K562 (cell line): Measurements from ENCODE around the gene RCC2. TPM values are rescaled to one million over a fixed set of nuclear protein-coding genes. Genes with fewer than 3 reads are reported as not detected.

Experiments
- ATF6 ChIP-seq: sonication (generic); formaldehyde crosslinking; IDR thresholded peaks from 2 replicates; pipeline ENCODE4 v1.4.0; 2020; ENCODE audit warnings: mild to moderate bottlenecking, missing genetic modification reagents
- BMI1 ChIP-seq: fragments of 150-350 bp; IDR thresholded peaks from 2 replicates; pipeline ENCODE4 v1.6.1; 2014; ENCODE audit warnings: low read length
- ETS1 ChIP-seq: conservative IDR thresholded peaks from 2 replicates; pipeline ENCODE4 v1.6.1; 2011; ENCODE audit warnings: low read depth, mild to moderate bottlenecking, low read length; ENCODE audit not compliant: control insufficient read depth
- OTX1 ChIP-seq: fragments of 450-650 bp; formaldehyde crosslinking; IDR thresholded peaks from 2 replicates; pipeline ENCODE4 v1.4.0; 2022; ENCODE audit warnings: mild to moderate bottlenecking
- POLR3A ChIP-seq: IDR thresholded peaks from 2 replicates; pipeline ENCODE4 v1.6.1; 2011; ENCODE audit warnings: borderline replicate concordance, mild to moderate bottlenecking, moderate library complexity; ENCODE audit not compliant: insufficient read length, insufficient read depth; ENCODE audit errors: extremely low read depth
- PRDM10 ChIP-seq: fragments of 450-650 bp; IDR thresholded peaks from 2 replicates; pipeline ENCODE4 v1.6.1; 2018; ENCODE audit not compliant: partially characterized antibody
- SP2 ChIP-seq: IDR thresholded peaks from 2 replicates; pipeline ENCODE4 v1.6.1; 2011; ENCODE audit warnings: mild to moderate bottlenecking, low read depth, low read length, moderate library complexity; ENCODE audit not compliant: poor library complexity, severe bottlenecking; ENCODE audit errors: extremely low read depth
- SPI1 ChIP-seq: IDR thresholded peaks from 2 replicates; pipeline ENCODE4 v1.6.1; 2011; ENCODE audit warnings: low read depth, low read length, control low read depth, borderline replicate concordance
- TBL1XR1 ChIP-seq, 2 experiments: IDR thresholded peaks; 2 replicates each; pipeline ENCODE4 v1.6.1; 2012; ENCODE audit warnings: improper control_type of control experiment in 2 of 2, low read length in 2 of 2, mild to moderate bottlenecking in 1 of 2
- TBP ChIP-seq: optimal IDR thresholded peaks from 2 replicates; pipeline ENCODE3; 2011; ENCODE audit warnings: low read depth, low read length, improper control_type of control experiment
- polyA plus RNA-seq, 8 experiments: library from polyadenylated mRNA; depleted of rRNA in 4 of 8; stranded (reverse) in 5 of 8; unstranded in 3 of 8; fragments of >200 nt; fragmentation: Nextera tagmentation in 2 of 8; fragmentation: Illumina TruSeq in 1 of 8; extraction: Ambion mirVana in 2 of 8; extraction: Trizol in 1 of 8; gene quantifications; 2 replicates each; pipeline versions ENCODE4 v1.2.1 to v1.2.3, GENCODE V29; 2011 to 2014; ENCODE audit warnings: inconsistent platforms in 1 of 8, missing spikeins in 1 of 8
- total RNA-seq, 7 experiments: library from RNA; depleted of rRNA in 6 of 7; stranded (reverse); fragments of >200 nt in 6 of 7; fragmentation: Illumina TruSeq in 2 of 7; extraction: Trizol in 2 of 7; gene quantifications; 2 replicates each; pipeline versions ENCODE4 v1.2.1 to v1.2.3, GENCODE V29; 2011 to 2021; ENCODE audit warnings: low replicate concordance in 1 of 7
- TF ChIP-seq, protein P1 (sequence below): fragments of 250-450 bp; sonication (Bioruptor Pico); IDR thresholded peaks from 2 replicates; pipeline ENCODE4 v1.5.0; 2020; ENCODE audit warnings: mild to moderate bottlenecking
- TF ChIP-seq, protein P2 (sequence below): fragments of 250-450 bp; sonication (Bioruptor Pico); IDR thresholded peaks from 2 replicates; pipeline ENCODE4 v1.4.0; 2020

The RCC2 gene
- total and polyA plus RNA-seq, 9 of the 15 experiments (the other 6 are each of a cell fraction or from before 2014, with no cell fraction given), result 31.8 to 292 (median 116) TPM

DNA sequence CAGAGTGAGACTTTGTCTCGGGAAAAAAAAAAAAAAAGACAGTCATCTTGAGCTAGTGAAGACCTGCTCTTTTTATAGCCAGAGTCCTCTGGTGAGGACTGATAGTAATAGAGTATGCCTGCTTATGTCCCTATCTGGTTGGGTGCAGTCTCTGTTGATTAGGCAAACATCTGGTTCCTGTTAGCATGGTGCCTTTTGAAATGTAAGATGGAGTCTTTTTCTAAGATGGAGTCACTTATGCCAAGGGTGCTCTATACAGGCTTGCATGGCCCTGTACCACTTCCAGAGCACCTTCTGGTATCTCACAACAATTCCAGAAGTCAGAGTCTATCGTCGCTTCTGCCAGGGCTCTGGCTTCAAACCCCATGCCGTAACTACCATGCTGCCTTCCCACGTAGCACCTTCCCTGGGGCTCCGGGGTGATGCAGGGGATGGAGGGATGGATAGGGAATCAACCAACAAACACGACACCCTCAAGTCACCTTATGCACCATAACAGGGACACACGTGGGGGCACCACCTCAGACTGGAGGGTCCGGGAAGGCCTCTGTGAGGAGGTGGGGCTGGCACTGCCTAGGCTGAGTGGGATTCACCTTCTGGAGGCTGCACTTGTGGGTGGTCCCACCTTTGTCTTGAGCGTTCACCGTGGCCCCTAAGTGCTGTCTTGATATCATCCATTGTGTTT, 79.1 kb downstream of the RCC2 start (continued):
- TF ChIP-seq POLR3A (peak; percentile 7), SP2 (no peak), PRDM10 (no peak), ATF6 (CRISPR knock-in tag) (no peak), ETS1 (no peak), BMI1 (no peak), SPI1 (no peak), TBP (no peak), TBL1XR1 (IDR thresholded peaks at IDR 0.05; ENCODE audit: low read length in 2 of 2) (peak in 1 of 2 experiments; percentile 62; a peak in 2 of 4 replicates), OTX1 (CRISPR knock-in tag) (0 out of 2 replicates have a peak, but pooled peaks have one; percentile 67)
- TF ChIP-seq, protein P1, sequence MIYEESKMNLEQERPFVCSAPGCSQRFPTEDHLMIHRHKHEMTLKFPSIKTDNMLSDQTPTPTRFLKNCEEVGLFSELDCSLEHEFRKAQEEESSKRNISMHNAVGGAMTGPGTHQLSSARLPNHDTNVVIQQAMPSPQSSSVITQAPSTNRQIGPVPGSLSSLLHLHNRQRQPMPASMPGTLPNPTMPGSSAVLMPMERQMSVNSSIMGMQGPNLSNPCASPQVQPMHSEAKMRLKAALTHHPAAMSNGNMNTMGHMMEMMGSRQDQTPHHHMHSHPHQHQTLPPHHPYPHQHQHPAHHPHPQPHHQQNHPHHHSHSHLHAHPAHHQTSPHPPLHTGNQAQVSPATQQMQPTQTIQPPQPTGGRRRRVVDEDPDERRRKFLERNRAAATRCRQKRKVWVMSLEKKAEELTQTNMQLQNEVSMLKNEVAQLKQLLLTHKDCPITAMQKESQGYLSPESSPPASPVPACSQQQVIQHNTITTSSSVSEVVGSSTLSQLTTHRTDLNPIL (CRISPR knock-in tag), result peak; percentile 90
- TF ChIP-seq, protein P2, sequence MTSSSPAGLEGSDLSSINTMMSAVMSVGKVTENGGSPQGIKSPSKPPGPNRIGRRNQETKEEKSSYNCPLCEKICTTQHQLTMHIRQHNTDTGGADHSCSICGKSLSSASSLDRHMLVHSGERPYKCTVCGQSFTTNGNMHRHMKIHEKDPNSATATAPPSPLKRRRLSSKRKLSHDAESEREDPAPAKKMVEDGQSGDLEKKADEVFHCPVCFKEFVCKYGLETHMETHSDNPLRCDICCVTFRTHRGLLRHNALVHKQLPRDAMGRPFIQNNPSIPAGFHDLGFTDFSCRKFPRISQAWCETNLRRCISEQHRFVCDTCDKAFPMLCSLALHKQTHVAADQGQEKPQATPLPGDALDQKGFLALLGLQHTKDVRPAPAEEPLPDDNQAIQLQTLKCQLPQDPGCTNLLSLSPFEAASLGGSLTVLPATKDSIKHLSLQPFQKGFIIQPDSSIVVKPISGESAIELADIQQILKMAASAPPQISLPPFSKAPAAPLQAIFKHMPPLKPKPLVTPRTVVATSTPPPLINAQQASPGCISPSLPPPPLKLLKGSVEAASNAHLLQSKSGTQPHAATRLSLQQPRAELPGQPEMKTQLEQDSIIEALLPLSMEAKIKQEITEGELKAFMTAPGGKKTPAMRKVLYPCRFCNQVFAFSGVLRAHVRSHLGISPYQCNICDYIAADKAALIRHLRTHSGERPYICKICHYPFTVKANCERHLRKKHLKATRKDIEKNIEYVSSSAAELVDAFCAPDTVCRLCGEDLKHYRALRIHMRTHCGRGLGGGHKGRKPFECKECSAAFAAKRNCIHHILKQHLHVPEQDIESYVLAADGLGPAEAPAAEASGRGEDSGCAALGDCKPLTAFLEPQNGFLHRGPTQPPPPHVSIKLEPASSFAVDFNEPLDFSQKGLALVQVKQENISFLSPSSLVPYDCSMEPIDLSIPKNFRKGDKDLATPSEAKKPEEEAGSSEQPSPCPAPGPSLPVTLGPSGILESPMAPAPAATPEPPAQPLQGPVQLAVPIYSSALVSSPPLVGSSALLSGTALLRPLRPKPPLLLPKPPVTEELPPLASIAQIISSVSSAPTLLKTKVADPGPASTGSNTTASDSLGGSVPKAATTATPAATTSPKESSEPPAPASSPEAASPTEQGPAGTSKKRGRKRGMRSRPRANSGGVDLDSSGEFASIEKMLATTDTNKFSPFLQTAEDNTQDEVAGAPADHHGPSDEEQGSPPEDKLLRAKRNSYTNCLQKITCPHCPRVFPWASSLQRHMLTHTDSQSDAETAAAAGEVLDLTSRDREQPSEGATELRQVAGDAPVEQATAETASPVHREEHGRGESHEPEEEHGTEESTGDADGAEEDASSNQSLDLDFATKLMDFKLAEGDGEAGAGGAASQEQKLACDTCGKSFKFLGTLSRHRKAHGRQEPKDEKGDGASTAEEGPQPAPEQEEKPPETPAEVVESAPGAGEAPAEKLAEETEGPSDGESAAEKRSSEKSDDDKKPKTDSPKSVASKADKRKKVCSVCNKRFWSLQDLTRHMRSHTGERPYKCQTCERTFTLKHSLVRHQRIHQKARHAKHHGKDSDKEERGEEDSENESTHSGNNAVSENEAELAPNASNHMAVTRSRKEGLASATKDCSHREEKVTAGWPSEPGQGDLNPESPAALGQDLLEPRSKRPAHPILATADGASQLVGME (CRISPR knock-in tag), result peak; percentile 99
